ENCODE data around the gene GAGE10.
"Not testable (repeated sequence)": the region's sequence is repeated elsewhere in the genome, so short reads cannot be mapped to it uniquely, and the experiment has no call there.

GAGE10 gene

GRCh38 chrX:49330421-49330820 is 27.0 kb downstream of the GAGE10 start:
- DNase-seq (ENCODE audit: low spot score) = not testable (repeated sequence)

- DNase-seq (ENCODE audit: low spot score) = not testable (repeated sequence)
Measured at GRCh38 chrX:49331282-49331681, 27.8 kb downstream of the GAGE10 start, which contains the start of gene GAGE13. Gene GAGE13, plus strand, starts transcription at chrX:49331582. Its CDS starts 1,156 bp downstream, at chrX:49332738.

DNA sequence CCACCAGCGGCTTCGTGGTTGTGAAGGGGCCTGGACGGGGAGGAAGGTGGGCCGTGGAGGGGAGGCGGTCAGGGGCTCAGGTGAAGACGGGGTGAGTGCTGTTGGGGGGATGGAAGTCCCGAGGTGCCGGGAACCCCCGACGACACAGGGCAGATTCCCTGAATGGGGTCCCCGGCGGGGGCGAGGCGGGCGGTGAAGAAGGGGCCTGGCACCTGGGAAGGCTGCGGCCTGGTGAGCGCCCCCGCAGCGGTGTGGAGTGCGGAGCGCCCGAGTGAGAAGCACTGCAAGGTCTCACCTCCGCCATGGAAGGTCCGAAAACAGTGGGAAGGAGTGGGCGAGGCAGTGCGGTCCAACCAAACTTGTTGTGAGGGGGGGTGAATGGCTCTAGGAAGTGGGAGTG is 28.4 kb downstream of the GAGE10 start:
- not testable (repeated sequence) for DNase-seq (ENCODE audit: low spot score)

- not testable (repeated sequence) for DNase-seq (ENCODE audit: low spot score)
Measured at GRCh38 chrX:49341449-49341848, 38.0 kb downstream of the GAGE10 start.

DNA sequence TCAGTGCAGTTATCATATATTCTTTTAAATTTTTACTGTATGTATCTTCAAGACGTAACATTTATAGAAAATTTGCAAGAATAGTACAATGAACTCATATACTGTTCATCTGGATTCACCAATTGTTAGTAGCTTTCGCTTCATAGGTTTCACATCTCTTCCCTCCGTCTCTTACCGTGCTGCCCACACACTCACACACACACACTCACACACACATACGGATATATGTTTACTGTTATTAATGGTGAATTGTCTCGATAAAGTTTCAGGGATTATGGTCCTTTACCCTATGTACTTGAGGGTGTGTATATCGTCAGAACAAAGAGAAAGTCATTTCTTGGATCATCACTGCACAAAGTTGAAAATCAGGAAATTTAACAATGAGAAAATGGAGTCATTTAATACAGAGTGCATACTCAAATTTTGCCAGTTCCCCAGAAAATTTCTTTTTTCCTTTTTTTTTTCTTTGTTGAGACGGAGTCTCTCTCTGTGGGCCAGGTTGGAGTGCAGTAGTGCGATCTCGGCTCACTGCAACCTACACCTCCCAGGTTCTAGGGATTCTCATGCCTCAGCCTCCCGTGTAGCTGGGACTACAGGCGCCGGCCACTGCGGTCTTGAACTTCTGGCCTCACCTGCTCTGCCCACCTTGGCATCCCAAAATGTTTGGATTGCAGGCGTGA is 41.2 kb downstream of the GAGE10 start:
- DNase-seq (ENCODE audit: low spot score) = not testable (repeated sequence)

DNA sequence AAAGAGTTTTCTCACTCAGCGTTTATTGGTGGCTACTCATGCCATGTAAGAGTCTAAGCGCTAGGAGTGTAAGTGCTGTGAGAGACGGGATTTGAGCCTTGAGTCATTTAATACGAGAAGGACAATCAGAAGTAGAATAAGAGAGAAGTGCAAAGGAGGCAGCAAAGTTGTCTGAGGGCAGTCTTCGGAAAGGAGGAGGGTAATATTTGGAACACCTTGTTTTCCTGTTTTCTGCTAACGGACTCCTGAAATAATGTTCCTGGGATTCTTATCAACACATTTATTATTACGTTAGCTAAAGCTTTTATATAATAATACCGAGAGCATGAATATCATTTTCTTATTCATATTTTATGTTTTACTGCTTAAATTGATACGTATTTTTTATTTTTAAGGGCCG is 42.0 kb downstream of the GAGE10 start:
- DNase-seq (ENCODE audit: low spot score) = not testable (repeated sequence)

GRCh38 chrX:49346150-49346549 is 42.7 kb downstream of the GAGE10 start:
- not testable (repeated sequence) for DNase-seq (ENCODE audit: low spot score)
